Rectal smooth muscle tissue (tissue), 1 donor: ENCODE measurements around the gene ATAD3B.
"Not testable (repeated sequence)": the region's sequence is repeated elsewhere in the genome, so short reads cannot be mapped to it uniquely, and the experiment has no call there.

ENCODE experiments used
- H3K27ac ChIP-seq: one replicate; pipeline ENCODE4 v1.7.0; 2013; ENCODE audit warnings: low read depth, low read length, inconsistent platforms
- H3K27me3 ChIP-seq: one replicate; pipeline ENCODE4 v1.7.0; 2013; ENCODE audit warnings: low read length; ENCODE audit not compliant: control insufficient read depth, insufficient read depth
- H3K36me3 ChIP-seq: one replicate; pipeline ENCODE4 v1.7.0; 2013; ENCODE audit warnings: low read length; ENCODE audit not compliant: control insufficient read depth, insufficient read depth
- H3K4me1 ChIP-seq: one replicate; pipeline ENCODE4 v1.7.0; 2013; ENCODE audit warnings: low read length; ENCODE audit not compliant: control insufficient read depth, insufficient read depth
- H3K4me3 ChIP-seq: one replicate; pipeline ENCODE4 v1.7.0; 2013; ENCODE audit warnings: low read length
- H3K9ac ChIP-seq: one replicate; pipeline ENCODE4 v1.7.0; 2013; ENCODE audit warnings: low read length

Gene ATAD3B

DNA sequence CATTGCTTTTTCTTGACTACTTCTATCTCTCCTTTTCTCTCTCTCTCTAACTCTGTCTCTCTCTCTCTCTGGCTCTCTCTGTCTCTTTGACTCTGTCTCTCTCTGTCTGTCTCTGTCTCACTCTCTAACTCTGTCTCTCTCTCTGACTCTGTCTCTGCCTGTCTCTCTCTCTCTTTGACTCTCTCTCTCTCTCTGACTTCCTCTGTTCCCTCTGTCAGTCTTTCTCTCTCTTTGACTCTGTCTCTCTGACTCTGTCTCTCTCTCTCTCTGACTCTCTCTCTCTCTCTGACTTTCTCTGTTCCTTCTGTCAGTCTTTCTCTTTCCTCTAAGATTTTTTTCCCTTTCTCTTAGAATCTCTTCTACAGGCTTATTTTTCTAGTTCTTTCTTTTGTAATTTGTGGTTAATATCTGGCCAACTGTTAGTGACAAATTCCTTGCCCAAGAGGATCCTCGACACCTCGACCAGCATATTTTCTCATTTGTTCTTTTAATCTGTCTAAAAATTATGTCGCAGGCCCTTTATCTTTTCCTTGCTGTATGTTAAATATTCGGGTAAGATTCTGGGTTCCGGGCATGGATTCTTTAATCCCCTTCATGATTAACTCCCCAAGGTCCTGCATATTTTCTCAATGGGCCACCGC lies 22.3 kb upstream of the ATAD3B start, which contains the start of gene ATAD3C:
Gene ATAD3C, plus strand, starts transcription at position 591 of the 641 bp plus-strand sequence. CDS start 995 bp downstream, outside the sequence.
- Histone ChIP-seq H3K4me3 (no peak within 1 kb of the TSS), H3K27ac (no peak within 1 kb of the TSS), H3K4me1 (no peaks in the 10 kb centered on the region), H3K9ac (no peak within 1 kb of the TSS), H3K36me3 (no peaks in the 10 kb centered on the region), H3K27me3 (no peaks in the 10 kb centered on the region)

- H3K4me1 ChIP-seq, H3K4me3 ChIP-seq, H3K36me3 ChIP-seq, H3K9ac ChIP-seq, H3K27ac ChIP-seq, H3K27me3 ChIP-seq: not testable (repeated sequence)
Measured at GRCh38 chr1:1450616-1451015, 20.9 kb upstream of the ATAD3B start.

DNA sequence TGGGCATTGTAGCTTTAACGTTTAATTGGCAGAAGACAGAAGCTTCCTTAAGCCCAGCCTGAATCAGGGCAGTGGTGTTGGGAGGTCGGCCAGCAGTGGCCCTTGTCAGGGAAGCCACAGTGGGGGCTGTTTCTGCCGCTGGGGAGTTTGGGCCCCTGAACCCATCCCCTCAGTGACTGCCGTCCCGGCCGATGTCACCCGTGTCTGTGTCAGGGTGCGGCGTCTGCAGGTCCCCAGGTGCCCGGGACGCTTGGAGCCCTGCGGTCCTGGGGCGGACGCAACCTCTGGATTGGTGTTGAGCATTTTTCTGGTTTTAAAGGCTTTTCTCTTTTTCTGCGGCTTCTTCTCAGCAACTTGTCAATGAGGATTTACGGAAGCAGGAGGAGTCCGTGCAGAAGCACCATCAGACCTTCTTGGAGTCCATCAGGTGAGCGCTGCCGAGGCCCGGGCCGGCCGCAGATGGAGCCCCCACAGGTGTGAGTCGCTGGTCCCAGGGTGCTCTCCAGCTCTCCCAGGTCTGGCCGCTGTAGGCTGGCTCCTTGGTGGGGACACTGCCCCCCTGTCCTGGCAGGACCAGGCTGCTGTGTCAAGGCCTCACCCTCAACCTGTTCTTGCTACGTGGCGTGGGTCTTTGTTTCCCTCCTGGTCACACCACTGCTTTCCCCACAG lies 19.7 kb upstream of the ATAD3B start:
- H3K27ac ChIP-seq, result no peak overlapping the region

DNA sequence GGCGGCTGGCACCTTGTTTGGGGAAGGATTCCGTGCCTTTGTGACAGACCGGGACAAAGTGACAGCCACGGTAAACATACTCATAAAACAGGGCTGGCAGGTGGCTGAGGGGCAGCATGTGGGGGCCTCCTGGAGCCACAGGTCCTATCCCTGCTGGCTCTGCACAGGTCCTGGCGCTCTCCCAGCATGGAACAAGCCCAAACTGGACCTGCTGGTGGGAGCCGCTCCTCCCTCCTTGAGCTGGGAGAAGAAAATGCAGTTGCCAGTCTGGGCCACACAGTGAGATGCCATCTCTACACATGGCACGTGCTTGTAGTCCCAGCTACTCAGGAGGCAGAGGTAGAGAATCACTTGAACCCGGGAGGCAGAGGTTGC lies 19.2 kb upstream of the ATAD3B start:
- H3K4me1 ChIP-seq, H3K9ac ChIP-seq, H3K4me3 ChIP-seq, H3K27ac ChIP-seq, H3K27me3 ChIP-seq, H3K36me3 ChIP-seq: not testable (repeated sequence)

More for the DNA sequence above, 19.7 kb upstream of the ATAD3B start:
- H3K36me3 ChIP-seq, result no peaks in the 10 kb centered on the region
- H3K9ac ChIP-seq, result no peak overlapping the region
- no peaks in the 10 kb centered on the region for H3K27me3 ChIP-seq
- no peaks in the 10 kb centered on the region for H3K4me1 ChIP-seq
- H3K4me3 ChIP-seq, result no peak overlapping the region

- Histone ChIP-seq H3K4me3 (no peak overlapping the region), H3K36me3 (no peaks in the 10 kb centered on the region), H3K4me1 (no peaks in the 10 kb centered on the region), H3K27me3 (no peaks in the 10 kb centered on the region), H3K9ac (no peak overlapping the region), H3K27ac (no peak overlapping the region)
Measured at GRCh38 chr1:1452882-1453281, 18.7 kb upstream of the ATAD3B start.

DNA sequence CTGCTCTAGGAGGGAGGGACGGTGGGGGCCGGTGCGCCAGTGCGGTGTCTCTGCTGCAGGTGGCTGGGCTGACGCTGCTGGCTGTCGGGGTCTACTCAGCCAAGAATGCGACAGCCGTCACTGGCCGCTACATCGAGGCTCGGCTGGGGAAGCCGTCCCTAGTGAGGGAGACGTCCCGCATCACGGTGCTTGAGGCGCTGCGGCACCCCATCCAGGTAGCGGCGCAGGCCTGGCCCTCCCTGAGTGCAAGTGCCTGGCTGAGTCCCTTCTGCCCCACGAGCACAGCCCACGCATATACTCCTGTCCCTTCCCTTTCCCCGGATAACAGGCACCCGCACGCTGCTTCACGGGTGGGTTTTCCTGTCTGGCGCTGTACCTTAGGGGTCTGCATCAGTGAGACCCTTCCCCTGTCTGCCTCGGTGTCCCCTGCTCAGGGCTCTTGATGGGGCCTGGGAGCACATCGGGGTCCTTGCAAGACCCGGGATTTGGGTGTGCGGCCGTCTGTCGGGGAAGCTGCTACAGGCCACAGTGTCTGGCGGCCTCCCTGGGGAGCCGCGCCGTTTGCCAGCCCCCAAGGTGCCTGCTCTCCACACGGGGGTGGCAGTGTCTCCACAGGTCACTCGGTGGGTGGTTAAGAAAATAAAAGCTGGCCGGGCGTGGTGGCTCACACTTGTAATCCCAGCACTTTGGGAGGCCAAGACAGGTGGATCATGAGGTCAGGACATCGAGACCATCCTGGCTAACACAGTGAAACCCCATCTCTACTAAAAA lies 17.1 kb upstream of the ATAD3B start:
- not testable (repeated sequence) for H3K9ac ChIP-seq, H3K4me1 ChIP-seq, H3K36me3 ChIP-seq, H3K27me3 ChIP-seq, H3K4me3 ChIP-seq, H3K27ac ChIP-seq

DNA sequence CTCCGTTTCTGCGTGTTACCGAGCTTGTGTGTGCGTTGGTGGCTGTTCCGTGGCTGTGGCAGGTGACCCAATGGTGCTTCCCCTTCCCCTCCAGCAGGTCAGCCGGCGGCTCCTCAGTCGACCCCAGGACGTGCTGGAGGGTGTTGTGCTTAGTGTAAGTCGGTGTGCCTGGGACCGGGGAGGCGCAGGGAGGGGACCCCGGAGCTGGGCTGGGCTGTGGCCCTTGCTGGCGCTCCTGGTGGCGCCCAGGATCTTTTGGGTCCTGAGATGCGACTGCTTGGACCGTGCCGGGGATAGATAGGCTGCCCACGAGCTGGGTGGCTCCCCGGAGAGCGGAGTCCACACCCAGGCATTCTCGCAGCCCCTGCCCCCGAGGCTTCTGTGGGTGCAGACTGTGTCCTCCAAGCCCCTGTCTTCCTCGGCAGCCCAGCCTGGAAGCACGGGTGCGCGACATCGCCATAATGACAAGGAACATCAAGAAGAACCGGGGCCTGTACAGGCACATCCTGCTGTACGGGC lies 16.1 kb upstream of the ATAD3B start:
- no peak overlapping the region for H3K27ac ChIP-seq
- no peak overlapping the region for H3K4me3 ChIP-seq
- H3K36me3 ChIP-seq, result no peaks in the 10 kb centered on the region
- H3K27me3 ChIP-seq, result no peaks in the 10 kb centered on the region
- H3K4me1 ChIP-seq, result no peaks in the 10 kb centered on the region
- H3K9ac ChIP-seq, result no peak overlapping the region

DNA sequence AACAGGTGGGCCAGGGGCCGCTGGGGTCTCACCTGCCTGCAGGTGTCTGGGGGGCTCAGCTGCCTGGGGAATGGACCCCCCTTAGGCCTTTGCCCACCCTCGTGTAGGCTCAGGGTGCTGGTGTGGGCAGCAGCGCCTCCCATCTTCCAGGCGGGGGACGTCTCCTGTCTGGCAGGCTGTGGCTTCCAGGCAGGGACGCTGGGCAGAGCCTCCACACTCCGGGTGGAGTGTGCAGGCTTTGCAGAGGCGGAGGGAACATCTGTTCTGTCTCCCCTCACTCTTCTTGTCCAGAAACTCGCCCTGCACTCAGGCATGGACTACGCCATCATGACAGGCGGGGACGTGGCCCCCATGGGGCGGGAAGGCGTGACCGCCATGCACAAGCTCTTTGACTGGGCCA lies 15.6 kb upstream of the ATAD3B start:
- H3K4me1 ChIP-seq, result not testable (repeated sequence)

GRCh38 chr1:1456683-1457255 lies 14.8 kb upstream of the ATAD3B start:
- not testable (repeated sequence) for H3K27ac ChIP-seq, H3K4me3 ChIP-seq, H3K4me1 ChIP-seq, H3K36me3 ChIP-seq, H3K27me3 ChIP-seq, H3K9ac ChIP-seq

More for the DNA sequence above, 15.6 kb upstream of the ATAD3B start:
- not testable (repeated sequence) for H3K4me3 ChIP-seq, H3K27ac ChIP-seq, H3K36me3 ChIP-seq, H3K9ac ChIP-seq, H3K27me3 ChIP-seq

GRCh38 chr1:1459156-1459555 lies 12.4 kb upstream of the ATAD3B start:
- not testable (repeated sequence) for H3K36me3 ChIP-seq, H3K27ac ChIP-seq, H3K4me1 ChIP-seq, H3K9ac ChIP-seq, H3K4me3 ChIP-seq, H3K27me3 ChIP-seq

DNA sequence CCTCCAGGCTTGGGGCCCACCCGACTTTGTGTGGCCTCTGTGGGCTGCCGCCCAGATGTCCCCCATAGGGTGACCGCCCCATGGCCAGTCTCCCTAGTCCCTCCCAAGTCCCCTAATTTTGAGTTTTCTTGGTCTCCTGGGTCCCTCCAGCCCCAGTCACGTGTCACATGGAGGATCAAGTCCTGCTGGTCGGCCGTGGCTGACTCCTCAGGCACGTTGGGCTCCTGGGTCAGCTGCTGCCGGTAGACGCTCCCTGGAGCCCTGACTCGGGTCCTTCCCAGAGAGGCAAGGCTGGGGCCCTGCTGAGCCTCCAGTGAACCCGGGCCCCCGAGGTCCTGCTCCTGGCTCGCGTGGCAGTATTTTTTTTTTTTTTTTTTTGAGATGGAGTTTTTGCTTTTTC lies 11.9 kb upstream of the ATAD3B start:
- H3K27me3 ChIP-seq, H3K36me3 ChIP-seq, H3K9ac ChIP-seq, H3K27ac ChIP-seq, H3K4me1 ChIP-seq, H3K4me3 ChIP-seq: not testable (repeated sequence)

- Histone ChIP-seq H3K27me3 (no peaks in the 10 kb centered on the region), H3K27ac (no peak overlapping the region), H3K4me3 (no peak overlapping the region), H3K36me3 (no peaks in the 10 kb centered on the region), H3K4me1 (no peaks in the 10 kb centered on the region), H3K9ac (no peak overlapping the region)
Measured at GRCh38 chr1:1460540-1461130, 10.9 kb upstream of the ATAD3B start.
